ENCODE data around the gene LHFPL6. TPM values are rescaled to one million over a fixed set of nuclear protein-coding genes. Genes with fewer than 3 reads are reported as not detected.

LHFPL6 gene
- total and polyA plus RNA-seq, 5 donors from 2014 or later = 0.20 to 0.42 TPM; not detected in 3

DNA sequence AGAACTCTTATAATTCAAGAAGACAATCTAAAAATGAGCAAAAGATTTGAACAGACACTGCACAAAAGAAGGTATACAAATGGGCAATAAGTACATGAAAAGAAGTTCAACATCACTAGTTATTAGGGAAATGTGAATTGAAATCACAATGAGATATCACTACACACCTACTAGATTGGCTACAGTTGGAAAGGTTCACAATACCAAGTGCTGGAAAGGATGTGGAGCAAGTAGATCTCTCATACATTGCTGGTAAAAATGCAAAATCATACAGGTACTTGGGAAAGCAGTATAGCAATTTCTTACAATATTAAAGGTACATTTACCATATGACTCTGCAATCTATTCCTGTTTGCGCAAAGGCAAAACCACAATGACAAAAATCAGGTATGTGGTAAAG, 145.7 kb downstream of the LHFPL6 start:
- DNase-seq (no peak), ATAC-seq (ENCODE audit: low read depth in 2 of 2) (no peak)
- no peak overlapping the region for H3K27ac ChIP-seq (ENCODE audit: insufficient read depth, low read length, poor library complexity, severe bottlenecking)
- Mint-ChIP-seq H3K27me3 (peaks cover 9% of the 10 kb centered on the region), H3K27ac (no peak overlapping the region), H3K4me3 (no peak overlapping the region), H3K9me3 (peaks cover 0 to 5% (median 2%) of the 10 kb centered on the region in 7 donors), H3K36me3 (no peaks in the 10 kb centered on the region), H3K4me1 (peaks cover 0 to 1% (median 0%) of the 10 kb centered on the region in 4 donors)
- H3K4me3 ChIP-seq (ENCODE audit: low read depth, low read length) = no peak overlapping the region
- no peaks in the 10 kb centered on the region for H3K36me3 ChIP-seq (ENCODE audit: control insufficient read depth, insufficient read depth, low read length)
- H3K27me3 ChIP-seq (ENCODE audit: control insufficient read depth, insufficient read depth, low read length) = no peaks in the 10 kb centered on the region
- H3K4me1 ChIP-seq (ENCODE audit: control insufficient read depth, insufficient read depth, low read length, poor library complexity, severe bottlenecking) = no peaks in the 10 kb centered on the region
- peaks cover 0 to 5% of the 10 kb centered on the region in 2 experiments for H3K9me3 ChIP-seq (ENCODE audit: control insufficient read depth in 2 of 2, low read length in 2 of 2)

DNA sequence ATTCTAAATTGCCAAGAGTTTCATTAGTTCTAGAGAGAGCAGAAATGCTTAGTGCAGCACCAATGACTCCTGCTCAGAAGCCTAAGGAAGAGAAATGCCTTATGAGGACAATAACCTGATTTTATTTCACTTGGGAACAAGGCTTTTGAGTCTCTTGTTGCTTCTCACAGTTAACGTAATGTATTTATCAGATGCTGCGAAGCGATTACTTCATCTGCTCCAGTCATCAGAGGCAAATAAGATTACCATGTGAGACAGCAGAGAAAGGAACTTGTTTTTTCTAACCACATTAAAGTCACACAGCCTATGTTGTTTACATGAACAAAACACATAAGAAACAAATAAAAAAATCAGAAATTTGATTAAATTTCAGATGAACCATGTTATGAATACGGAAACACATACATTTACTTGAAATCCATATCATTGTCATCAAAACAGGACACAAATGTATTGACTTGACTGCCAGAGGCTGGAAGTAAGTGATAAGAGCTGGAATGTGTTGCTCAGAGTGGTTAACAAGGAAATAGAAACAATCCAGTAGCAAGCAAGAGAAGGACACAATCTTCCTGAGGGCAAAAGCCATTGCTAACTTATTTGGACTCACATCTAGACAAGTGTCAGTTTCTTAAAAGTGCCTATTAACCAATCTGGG, 147.3 kb downstream of the LHFPL6 start:
- Mint-ChIP-seq H3K4me1 (peaks cover 0 to 3% (median 0%) of the 10 kb centered on the region in 4 donors), H3K4me3 (no peak overlapping the region), H3K27ac (no peak overlapping the region), H3K9me3 (peaks cover 0 to 5% (median 2%) of the 10 kb centered on the region in 7 donors), H3K27me3 (peaks cover 9% of the 10 kb centered on the region), H3K36me3 (no peaks in the 10 kb centered on the region)
- ATAC-seq (ENCODE audit: low read depth in 2 of 2) (no peak), DNase-seq (no peak)
- no peaks in the 10 kb centered on the region for H3K4me1 ChIP-seq (ENCODE audit: control insufficient read depth, insufficient read depth, low read length, poor library complexity, severe bottlenecking)
- H3K36me3 ChIP-seq (ENCODE audit: control insufficient read depth, insufficient read depth, low read length) = no peaks in the 10 kb centered on the region
- peaks cover 0 to 5% of the 10 kb centered on the region in 2 experiments for H3K9me3 ChIP-seq (ENCODE audit: control insufficient read depth in 2 of 2, low read length in 2 of 2)
- H3K27me3 ChIP-seq (ENCODE audit: control insufficient read depth, insufficient read depth, low read length) = no peaks in the 10 kb centered on the region
- H3K4me3 ChIP-seq (ENCODE audit: low read depth, low read length) = no peak overlapping the region
- no peak overlapping the region for H3K27ac ChIP-seq (ENCODE audit: insufficient read depth, low read length, poor library complexity, severe bottlenecking)

DNA sequence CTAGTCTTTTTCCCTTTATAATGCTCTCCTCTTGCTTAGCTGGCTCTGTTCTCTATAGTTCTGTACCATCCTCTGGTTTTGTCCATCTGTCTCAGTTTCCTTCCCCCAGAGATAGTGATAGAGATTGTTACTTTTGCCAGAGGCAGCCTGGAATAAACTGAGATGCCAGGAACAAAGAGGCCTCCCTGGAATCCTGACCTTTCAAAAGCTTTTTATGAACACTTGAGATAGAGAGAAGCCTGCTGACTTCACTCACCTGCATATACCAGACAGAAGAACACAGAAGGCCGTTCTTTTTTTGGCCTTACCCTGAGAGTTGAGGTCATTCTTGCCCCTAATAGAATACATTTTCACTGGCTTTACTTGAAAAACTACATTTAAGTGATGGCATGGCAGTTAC, 150.2 kb downstream of the LHFPL6 start:
- ATAC-seq (ENCODE audit: low read depth in 2 of 2) = no peak
- H3K27ac ChIP-seq (ENCODE audit: insufficient read depth, low read length, poor library complexity, severe bottlenecking) = no peak overlapping the region
- Mint-ChIP-seq H3K4me1 (peaks cover 0 to 3% (median 0%) of the 10 kb centered on the region in 4 donors), H3K4me3 (no peak overlapping the region), H3K27me3 (peaks cover 7% of the 10 kb centered on the region), H3K36me3 (no peaks in the 10 kb centered on the region), H3K27ac (no peak overlapping the region), H3K9me3 (peaks cover 0 to 5% (median 2%) of the 10 kb centered on the region in 7 donors)
- H3K36me3 ChIP-seq (ENCODE audit: control insufficient read depth, insufficient read depth, low read length) = no peaks in the 10 kb centered on the region
- H3K4me1 ChIP-seq (ENCODE audit: control insufficient read depth, insufficient read depth, low read length, poor library complexity, severe bottlenecking) = no peaks in the 10 kb centered on the region
- no peak overlapping the region for H3K4me3 ChIP-seq (ENCODE audit: low read depth, low read length)
- DNase-seq = no peak
- H3K27me3 ChIP-seq (ENCODE audit: control insufficient read depth, insufficient read depth, low read length) = no peaks in the 10 kb centered on the region
- peaks cover 0 to 5% of the 10 kb centered on the region in 2 experiments for H3K9me3 ChIP-seq (ENCODE audit: control insufficient read depth in 2 of 2, low read length in 2 of 2)

DNA sequence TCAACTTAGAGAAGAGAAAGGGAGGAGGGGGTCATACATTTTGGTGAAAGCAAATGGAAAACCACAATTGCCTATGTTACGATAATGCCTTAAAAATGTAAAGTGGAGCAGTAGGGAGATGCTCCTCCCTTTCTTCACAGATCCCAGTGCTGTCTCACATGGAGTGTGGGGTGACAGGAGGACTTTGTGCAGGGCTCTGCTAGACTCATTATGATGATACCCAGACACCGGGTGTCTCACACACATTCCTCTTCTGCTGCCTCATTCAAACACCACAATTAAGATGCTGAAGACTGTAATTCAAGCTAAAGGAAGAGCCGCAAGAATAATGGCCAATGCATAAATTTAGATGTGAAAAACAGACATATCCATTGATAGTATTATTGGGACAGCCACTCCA, 150.6 kb downstream of the LHFPL6 start:
- Histone ChIP-seq H3K9me3 (ENCODE audit: control insufficient read depth in 2 of 2, low read length in 2 of 2) (peaks cover 0 to 4% of the 10 kb centered on the region in 2 experiments), H3K36me3 (ENCODE audit: control insufficient read depth, insufficient read depth, low read length) (no peaks in the 10 kb centered on the region), H3K27ac (ENCODE audit: insufficient read depth, low read length, poor library complexity, severe bottlenecking) (no peak overlapping the region), H3K4me1 (ENCODE audit: control insufficient read depth, insufficient read depth, low read length, poor library complexity, severe bottlenecking) (no peaks in the 10 kb centered on the region), H3K4me3 (ENCODE audit: low read depth, low read length) (no peak overlapping the region), H3K27me3 (ENCODE audit: control insufficient read depth, insufficient read depth, low read length) (no peaks in the 10 kb centered on the region)
- Mint-ChIP-seq H3K27ac (no peak overlapping the region), H3K36me3 (no peaks in the 10 kb centered on the region), H3K9me3 (peaks cover 0 to 5% (median 2%) of the 10 kb centered on the region in 7 donors), H3K4me1 (peaks cover 0 to 3% (median 0%) of the 10 kb centered on the region in 4 donors), H3K4me3 (no peak overlapping the region), H3K27me3 (peaks cover 10% of the 10 kb centered on the region)
- ATAC-seq (ENCODE audit: low read depth in 2 of 2) (no peak), DNase-seq (no peak)

DNA sequence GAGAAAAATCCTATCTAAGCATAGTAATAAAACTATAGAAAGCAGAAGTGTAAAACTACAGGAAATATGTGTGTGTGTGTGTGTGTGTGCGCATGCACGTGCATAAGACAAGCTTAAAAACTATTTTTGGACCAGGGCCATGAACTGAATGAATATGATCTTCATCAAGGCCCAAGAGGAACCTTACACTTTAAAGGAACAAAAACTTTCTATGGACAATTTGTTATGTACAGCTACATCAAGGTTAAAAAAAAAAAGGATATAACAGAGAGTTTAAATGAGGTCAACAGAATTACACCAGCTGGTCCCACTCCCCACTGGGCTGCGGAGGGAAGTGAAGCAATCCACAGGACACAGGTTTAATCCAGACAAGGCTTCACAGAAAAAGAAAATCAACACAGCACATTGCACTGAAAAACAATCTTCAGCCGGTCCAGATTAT, 151.1 kb downstream of the LHFPL6 start:
- no peak overlapping the region for H3K4me3 Mint-ChIP-seq

DNA sequence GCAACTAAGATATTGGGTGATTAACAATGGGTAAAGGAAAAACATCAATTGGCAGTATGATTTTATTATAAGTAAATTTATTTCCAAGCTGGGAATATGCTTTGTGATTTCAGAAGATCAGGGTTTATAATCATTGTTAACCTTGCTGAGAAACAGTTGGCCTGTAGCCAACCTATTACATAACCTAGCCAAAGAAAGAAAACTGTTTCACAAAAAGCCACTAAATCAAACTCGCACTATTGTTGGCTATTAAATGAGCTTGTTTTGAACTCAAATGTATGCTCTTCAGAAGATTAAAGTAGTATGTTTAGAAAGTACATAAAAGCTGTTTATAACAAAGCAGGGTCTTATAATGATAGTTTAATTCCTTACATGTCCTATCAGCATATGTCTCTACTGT, 151.7 kb downstream of the LHFPL6 start:
- Mint-ChIP-seq H3K9me3 (peaks cover 0 to 2% (median 0%) of the 10 kb centered on the region in 7 donors), H3K4me1 (peaks cover 0 to 3% (median 0%) of the 10 kb centered on the region in 4 donors), H3K36me3 (no peaks in the 10 kb centered on the region), H3K27me3 (peaks cover 12% of the 10 kb centered on the region), H3K27ac (no peak overlapping the region), H3K4me3 (no peak overlapping the region)
- DNase-seq = no peak
- no peak overlapping the region for H3K27ac ChIP-seq (ENCODE audit: insufficient read depth, low read length, poor library complexity, severe bottlenecking)
- no peaks in the 10 kb centered on the region for H3K27me3 ChIP-seq (ENCODE audit: control insufficient read depth, insufficient read depth, low read length)
- no peak overlapping the region for H3K4me3 ChIP-seq (ENCODE audit: low read depth, low read length)
- no peaks in the 10 kb centered on the region for H3K9me3 ChIP-seq (ENCODE audit: control insufficient read depth in 2 of 2, low read length in 2 of 2)
- no peak for ATAC-seq (ENCODE audit: low read depth in 2 of 2)
- no peaks in the 10 kb centered on the region for H3K36me3 ChIP-seq (ENCODE audit: control insufficient read depth, insufficient read depth, low read length)
- H3K4me1 ChIP-seq (ENCODE audit: control insufficient read depth, insufficient read depth, low read length, poor library complexity, severe bottlenecking) = no peaks in the 10 kb centered on the region

More for the DNA sequence above, 151.1 kb downstream of the LHFPL6 start:
- Histone ChIP-seq H3K27me3 (ENCODE audit: control insufficient read depth, insufficient read depth, low read length) (no peaks in the 10 kb centered on the region), H3K36me3 (ENCODE audit: control insufficient read depth, insufficient read depth, low read length) (no peaks in the 10 kb centered on the region), H3K4me1 (ENCODE audit: control insufficient read depth, insufficient read depth, low read length, poor library complexity, severe bottlenecking) (no peaks in the 10 kb centered on the region), H3K9me3 (ENCODE audit: control insufficient read depth in 2 of 2, low read length in 2 of 2) (no peaks in the 10 kb centered on the region), H3K27ac (ENCODE audit: insufficient read depth, low read length, poor library complexity, severe bottlenecking) (no peak overlapping the region), H3K4me3 (ENCODE audit: low read depth, low read length) (no peak overlapping the region)
- Mint-ChIP-seq H3K27me3 (peaks cover 12% of the 10 kb centered on the region), H3K9me3 (peaks cover 0 to 2% (median 0%) of the 10 kb centered on the region in 7 donors), H3K36me3 (no peaks in the 10 kb centered on the region), H3K4me1 (peaks cover 0 to 3% (median 0%) of the 10 kb centered on the region in 4 donors), H3K27ac (no peak overlapping the region)
- no peak for DNase-seq
- ATAC-seq (ENCODE audit: low read depth in 2 of 2) = no peak

DNA sequence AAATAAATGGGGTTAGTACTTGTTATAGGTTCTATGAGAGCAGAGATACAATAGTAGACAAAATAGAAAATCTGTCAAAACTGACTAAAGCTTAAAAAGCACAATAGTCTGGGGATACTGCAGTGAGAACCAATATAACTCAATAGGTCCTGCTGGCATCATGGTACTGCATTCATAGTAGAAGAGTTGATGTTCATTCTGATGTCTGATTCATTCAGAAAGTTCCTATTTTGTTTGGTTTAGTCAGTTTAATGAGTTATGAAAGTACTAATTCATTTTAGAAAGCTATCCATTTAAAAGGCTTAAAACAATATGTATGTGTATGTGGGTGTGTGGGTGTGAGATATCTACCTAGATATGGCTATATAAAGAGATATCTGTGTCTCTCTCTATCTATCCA, 152.8 kb downstream of the LHFPL6 start:
- H3K27ac Mint-ChIP-seq = no peak overlapping the region
- Histone ChIP-seq H3K27me3 (ENCODE audit: control insufficient read depth, insufficient read depth, low read length) (peaks cover 2% of the 10 kb centered on the region), H3K4me3 (ENCODE audit: low read depth, low read length) (no peak overlapping the region), H3K36me3 (ENCODE audit: control insufficient read depth, insufficient read depth, low read length) (no peaks in the 10 kb centered on the region), H3K9me3 (ENCODE audit: control insufficient read depth in 2 of 2, low read length in 2 of 2) (no peaks in the 10 kb centered on the region), H3K27ac (ENCODE audit: insufficient read depth, low read length, poor library complexity, severe bottlenecking) (no peak overlapping the region), H3K4me1 (ENCODE audit: control insufficient read depth, insufficient read depth, low read length, poor library complexity, severe bottlenecking) (no peaks in the 10 kb centered on the region)
- peaks cover 0 to 2% (median 0%) of the 10 kb centered on the region in 7 donors for H3K9me3 Mint-ChIP-seq
- H3K27me3 Mint-ChIP-seq = peaks cover 11% of the 10 kb centered on the region
- no peak overlapping the region for H3K4me3 Mint-ChIP-seq
- DNase-seq = no peak
- no peaks in the 10 kb centered on the region for H3K36me3 Mint-ChIP-seq
- ATAC-seq (ENCODE audit: low read depth in 2 of 2) = no peak
- H3K4me1 Mint-ChIP-seq = peaks cover 0 to 3% (median 0%) of the 10 kb centered on the region in 4 donors

DNA sequence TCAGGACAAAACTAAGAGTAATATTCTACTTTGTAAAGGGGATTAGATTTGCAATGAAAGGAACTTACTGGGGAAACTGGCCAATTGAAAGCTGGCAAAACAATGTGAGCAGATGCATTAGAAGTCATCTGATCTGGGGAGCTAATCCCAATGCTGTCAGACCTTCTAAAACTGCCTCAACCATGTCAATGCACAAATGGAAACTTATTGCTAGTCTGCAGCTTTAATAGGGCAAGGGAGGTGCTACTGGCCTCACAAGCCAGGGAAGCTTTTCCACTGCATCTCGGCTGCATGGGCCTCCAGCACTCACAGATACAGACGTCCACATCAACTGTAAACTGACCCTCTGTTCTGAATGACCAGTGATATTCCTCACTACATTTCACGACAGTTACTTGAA, 154.2 kb downstream of the LHFPL6 start:
- Histone ChIP-seq H3K36me3 (ENCODE audit: control insufficient read depth, insufficient read depth, low read length) (no peaks in the 10 kb centered on the region), H3K9me3 (ENCODE audit: control insufficient read depth in 2 of 2, low read length in 2 of 2) (no peaks in the 10 kb centered on the region), H3K27ac (ENCODE audit: insufficient read depth, low read length, poor library complexity, severe bottlenecking) (no peak overlapping the region), H3K4me3 (ENCODE audit: low read depth, low read length) (no peak overlapping the region), H3K4me1 (ENCODE audit: control insufficient read depth, insufficient read depth, low read length, poor library complexity, severe bottlenecking) (no peaks in the 10 kb centered on the region), H3K27me3 (ENCODE audit: control insufficient read depth, insufficient read depth, low read length) (peaks cover 5% of the 10 kb centered on the region)
- ATAC-seq (ENCODE audit: low read depth in 2 of 2) (no peak), DNase-seq (no peak)
- Mint-ChIP-seq H3K36me3 (no peaks in the 10 kb centered on the region), H3K27me3 (peaks cover 8% of the 10 kb centered on the region), H3K27ac (no peak overlapping the region), H3K9me3 (peaks cover 0 to 2% (median 0%) of the 10 kb centered on the region in 7 donors), H3K4me1 (peaks cover 0 to 3% (median 0%) of the 10 kb centered on the region in 4 donors), H3K4me3 (no peak overlapping the region)

Measured in CD4-positive, CD25-positive, alpha-beta regulatory T cell (primary cell).